ENCODE data around the gene POLR2B. TPM values are rescaled to one million over a fixed set of nuclear protein-coding genes. Genes with fewer than 3 reads are reported as not detected.

POLR2B gene
- total RNA-seq, 1 experiment from 2014 or later = 101 TPM

DNA sequence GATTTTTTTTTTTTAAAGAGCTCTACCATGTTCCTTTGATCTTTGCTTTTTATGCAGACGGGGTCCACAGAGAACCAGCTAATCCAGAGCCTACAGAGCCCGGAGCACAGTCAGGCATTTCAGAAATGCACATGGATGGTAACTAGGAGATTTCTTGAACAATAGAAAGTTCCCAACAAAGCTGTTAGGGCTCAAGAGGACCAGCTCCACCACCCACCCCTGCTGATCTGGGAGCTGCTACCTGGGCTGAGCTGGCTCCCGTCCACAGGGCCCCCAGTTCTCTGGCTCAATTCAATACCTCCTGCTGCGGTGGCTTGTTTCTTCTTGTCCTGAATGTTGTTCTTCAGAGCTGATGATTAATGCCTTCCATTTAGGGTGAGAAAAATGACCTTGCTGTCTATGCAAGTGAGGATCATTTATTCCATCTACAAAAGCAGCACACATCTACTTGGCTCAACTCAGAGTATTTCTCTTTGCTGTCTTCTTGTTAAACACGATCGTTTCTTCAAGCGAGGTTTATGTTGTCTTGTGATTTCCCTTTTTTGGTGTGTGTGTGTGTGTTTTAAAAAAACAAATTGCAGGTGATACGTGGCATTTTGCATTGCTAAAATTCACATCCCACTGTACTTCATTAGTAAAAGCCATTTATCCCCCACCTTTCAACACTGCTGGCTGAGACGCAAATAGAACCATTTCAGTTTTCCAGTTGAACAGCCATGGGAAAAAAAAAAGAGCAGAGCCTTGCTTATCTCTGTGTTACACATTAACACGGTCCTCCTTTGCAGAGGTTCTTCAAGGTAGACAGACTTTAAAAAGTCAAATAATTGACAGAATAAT, 100.2 kb downstream of the POLR2B start:
- Mint-ChIP-seq H3K4me1 (ENCODE audit: insufficient read depth, unreplicated experiment) (peaks cover 55% of the 10 kb centered on the region), H3K9me3 (ENCODE audit: unreplicated experiment) (no peaks in the 10 kb centered on the region), H3K36me3 (ENCODE audit: insufficient read depth, unreplicated experiment) (no peaks in the 10 kb centered on the region), H3K27me3 (ENCODE audit: insufficient read depth, unreplicated experiment) (no peaks in the 10 kb centered on the region), H3K4me3 (ENCODE audit: unreplicated experiment) (peak overlapping the region; percentile 29), H3K27ac (ENCODE audit: low read depth, unreplicated experiment) (peak overlapping the region; percentile 84)
- intact Hi-C loops (cut with micrococcal nuclease) = no loop called here
- DNase-seq (ENCODE audit: unreplicated experiment) = peak; percentile 95
- ChIA-PET CTCF (interaction anchor here (0.6 to 2.2 kb wide), 5 partner anchors 41 to 1084 kb away, joined by 4 to 12 read pairs (median 5); no protein-coding TSS in a partner anchor), POLR2A (interaction anchor here (0.6 to 8.7 kb wide), 12 partner anchors 8 to 102 kb away, joined by 3 to 61 read pairs (median 3); partner anchors contain the start of genes NOA1 and POLR2B)
- BruUV-seq (replicated peaks) = no TSS peak
- TF ChIP-seq, protein P1, sequence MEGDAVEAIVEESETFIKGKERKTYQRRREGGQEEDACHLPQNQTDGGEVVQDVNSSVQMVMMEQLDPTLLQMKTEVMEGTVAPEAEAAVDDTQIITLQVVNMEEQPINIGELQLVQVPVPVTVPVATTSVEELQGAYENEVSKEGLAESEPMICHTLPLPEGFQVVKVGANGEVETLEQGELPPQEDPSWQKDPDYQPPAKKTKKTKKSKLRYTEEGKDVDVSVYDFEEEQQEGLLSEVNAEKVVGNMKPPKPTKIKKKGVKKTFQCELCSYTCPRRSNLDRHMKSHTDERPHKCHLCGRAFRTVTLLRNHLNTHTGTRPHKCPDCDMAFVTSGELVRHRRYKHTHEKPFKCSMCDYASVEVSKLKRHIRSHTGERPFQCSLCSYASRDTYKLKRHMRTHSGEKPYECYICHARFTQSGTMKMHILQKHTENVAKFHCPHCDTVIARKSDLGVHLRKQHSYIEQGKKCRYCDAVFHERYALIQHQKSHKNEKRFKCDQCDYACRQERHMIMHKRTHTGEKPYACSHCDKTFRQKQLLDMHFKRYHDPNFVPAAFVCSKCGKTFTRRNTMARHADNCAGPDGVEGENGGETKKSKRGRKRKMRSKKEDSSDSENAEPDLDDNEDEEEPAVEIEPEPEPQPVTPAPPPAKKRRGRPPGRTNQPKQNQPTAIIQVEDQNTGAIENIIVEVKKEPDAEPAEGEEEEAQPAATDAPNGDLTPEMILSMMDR (IDR thresholded peaks at IDR 0.05; ENCODE audit: unreplicated experiment) = no peak

Other genes starting within 250 kb of the POLR2B start
- not detected in 2 replicates for gene SPINK2, start 157.2 kb upstream of the POLR2B start, total RNA-seq (2022)
- gene REST, start 71.0 kb upstream of the POLR2B start, total RNA-seq (2022) = 50.5 and 51.6 TPM in 2 replicates
- gene NOA1, start 1.3 kb upstream of the POLR2B start, total RNA-seq (2022) = 17.1 and 23.2 TPM in 2 replicates
- 55.2 and 61.9 TPM in 2 replicates for gene IGFBP7, start 131.5 kb downstream of the POLR2B start, total RNA-seq (2022)

Data from MCF 10A (cell line).